Measurements from ENCODE around the gene TRAK2.

DNA sequence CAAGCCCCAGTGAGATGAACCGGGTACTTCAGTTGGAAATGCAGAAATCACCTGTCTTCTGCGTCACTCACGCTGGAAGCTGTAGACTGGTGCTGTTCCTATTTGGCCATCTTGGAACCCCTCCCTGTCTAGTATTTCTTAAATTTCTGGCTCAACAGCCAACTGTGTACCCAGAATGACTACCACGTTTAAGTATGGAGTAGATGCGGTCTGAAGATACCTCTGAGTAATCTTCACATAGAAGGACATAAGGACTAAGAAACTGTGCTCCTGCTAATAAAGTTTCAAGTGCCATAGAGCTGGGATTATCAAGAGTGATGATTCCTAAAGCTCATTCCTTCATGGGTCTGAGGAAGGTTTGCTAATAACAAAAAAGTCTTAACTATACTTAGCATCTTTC lies 20.4 kb downstream of the TRAK2 start:
- TF ChIP-seq POLR2A (IDR thresholded peaks at IDR 0.05; ENCODE audit: low read depth, low read length): no peak
- no peak for TF ChIP-seq TAF1 (IDR thresholded peaks at IDR 0.05; ENCODE audit: low read depth, low read length)
- no peak for TF ChIP-seq SPI1 (IDR thresholded peaks at IDR 0.05; ENCODE audit: low read depth, low read length)
- no peak for TF ChIP-seq POLR2AphosphoS5 (IDR thresholded peaks at IDR 0.05; ENCODE audit: low read depth, low read length)
- no peak for TF ChIP-seq PAX5 (IDR thresholded peaks at IDR 0.05; ENCODE audit: insufficient read depth, low read length, severe bottlenecking)
- TF ChIP-seq POU2F2 (IDR thresholded peaks at IDR 0.05; ENCODE audit: low read depth, low read length): no peak
